Testis (tissue), 3 donors: ENCODE data around the gene SLK. TPM values are rescaled to one million over a fixed set of nuclear protein-coding genes. Genes with fewer than 3 reads are reported as not detected.

Experiments used
- DNase-seq: peaks from one replicate; pipeline ENCODE4 v3.0.0-alpha.2; 2019
- H3K27ac ChIP-seq, 2 donors: fragments of 200-600 bp; sonication (generic); one replicate each; pipeline ENCODE4 v1.5.1; 2019
- H3K27me3 ChIP-seq: fragments of 200-600 bp; sonication (generic); one replicate; pipeline ENCODE4 v1.5.1; 2019
- H3K36me3 ChIP-seq: fragments of 200-600 bp; sonication (generic); one replicate; pipeline ENCODE4 v1.5.1; 2017; ENCODE audit warnings: low read depth; ENCODE audit errors: missing control alignments
- H3K4me1 ChIP-seq: fragments of 200-600 bp; sonication (generic); one replicate; pipeline ENCODE4 v1.5.1; 2019
- H3K4me3 ChIP-seq, 2 donors: fragments of 200-600 bp; sonication (generic); one replicate each; pipeline ENCODE4 v1.5.1; 2017 to 2019
- H3K9me3 ChIP-seq: fragments of 200-600 bp; sonication (generic); one replicate; pipeline ENCODE4 v1.5.1; 2017
- CTCF ChIP-seq, 3 experiments: fragments of 450-650 bp in 2 of 3; fragments of 200-600 bp in 1 of 3; sonication (generic) in 1 of 3; IDR thresholded peaks; one replicate each; pipeline ENCODE4 v1.5.1; 2016 to 2019; ENCODE audit warnings: antibody characterized with exemption in 3 of 3, mild to moderate bottlenecking in 2 of 3, moderate library complexity in 1 of 3
- POLR2A ChIP-seq: fragments of 450-650 bp; IDR thresholded peaks from one replicate; pipeline ENCODE4 v1.6.1; 2017; ENCODE audit warnings: antibody characterized with exemption, mild to moderate bottlenecking, moderate library complexity
- WGBS, 2 donors: methylation state at CpG; one replicate each; pipeline ENCODE4 v1.1.5; 2018; 5-methylcytosine and 5-hydroxymethylcytosine counted together
- intact Hi-C: fragments of 100-400 bp; cut with DNase I; formaldehyde crosslinking; loops from one replicate; pipeline ENCODE4 v1.15.1; 2023; ENCODE audit warnings: low total_unique reads
- polyA plus RNA-seq: library from polyadenylated mRNA; stranded (reverse); fragments of 350-450 nt; fragmentation: Illumina TruSeq; extraction: RNeasy Lipid Tissue Mini Kit (QIAGEN cat#74804); gene quantifications from one replicate; pipeline ENCODE4 v1.2.3, GENCODE V29; 2014; ENCODE audit warnings: low read depth, low replicate concordance; ENCODE audit not compliant: insufficient read depth
- total RNA-seq, 2 donors: library from RNA; depleted of rRNA; stranded (reverse); fragments of >200 nt; gene quantifications; one replicate each; pipeline ENCODE4 v1.2.3, GENCODE V29; 2016

SLK gene
- total and polyA plus RNA-seq, 3 donors from 2014 or later = 10.7 to 59.4 (median 57.7) TPM

GRCh38 chr10:103982639-103983038 lies 15.7 kb downstream of the SLK start:
- 92 to 94% methylated on average over 4 of the region's 4 CpGs for WGBS, 2 donors
- Histone ChIP-seq H3K27me3 (no peaks in the 10 kb centered on the region), H3K4me3 (no peak overlapping the region), H3K36me3 (no peaks in the 10 kb centered on the region), H3K27ac (no peak overlapping the region), H3K9me3 (no peaks in the 10 kb centered on the region), H3K4me1 (no peaks in the 10 kb centered on the region)
- TF ChIP-seq POLR2A (no peak), CTCF (IDR thresholded peaks at IDR 0.05) (no peak)
- DNase-seq = peak; percentile 32
- intact Hi-C loops = no loop called here

GRCh38 chr10:103983367-103983911 lies 16.5 kb downstream of the SLK start:
- Histone ChIP-seq H3K27ac (no peak overlapping the region), H3K27me3 (no peaks in the 10 kb centered on the region), H3K9me3 (no peaks in the 10 kb centered on the region), H3K4me3 (no peak overlapping the region), H3K4me1 (no peaks in the 10 kb centered on the region), H3K36me3 (no peaks in the 10 kb centered on the region)
- WGBS, 2 donors = 34 to 44% methylated on average over 4 of the region's 4 CpGs
- no peak for DNase-seq
- no peak for TF ChIP-seq POLR2A
- no peak for TF ChIP-seq CTCF (IDR thresholded peaks at IDR 0.05)
- intact Hi-C loops = no loop called here

GRCh38 chr10:103985726-103986125 lies 18.8 kb downstream of the SLK start:
- no peaks in the 10 kb centered on the region for H3K27me3 ChIP-seq
- H3K36me3 ChIP-seq = no peaks in the 10 kb centered on the region
- intact Hi-C loops = no loop called here
- H3K4me3 ChIP-seq = no peak overlapping the region
- no peak overlapping the region for H3K27ac ChIP-seq
- H3K9me3 ChIP-seq = no peaks in the 10 kb centered on the region
- no peak for DNase-seq
- H3K4me1 ChIP-seq = peaks cover 9% of the 10 kb centered on the region
- TF ChIP-seq CTCF (IDR thresholded peaks at IDR 0.05) = no peak
- TF ChIP-seq POLR2A = no peak

- H3K27ac ChIP-seq = no peak overlapping the region
- no peaks in the 10 kb centered on the region for H3K9me3 ChIP-seq
- TF ChIP-seq CTCF (IDR thresholded peaks at IDR 0.05) (no peak), POLR2A (no peak)
- no peak overlapping the region for H3K4me3 ChIP-seq
- 75 to 86% methylated on average over 7 of the region's 7 CpGs for WGBS, 2 donors
- intact Hi-C loops = no loop called here
- DNase-seq = no peak
- H3K4me1 ChIP-seq = peaks cover 10% of the 10 kb centered on the region
- H3K27me3 ChIP-seq = no peaks in the 10 kb centered on the region
- no peaks in the 10 kb centered on the region for H3K36me3 ChIP-seq
Observed at GRCh38 chr10:103986360-103986759, 19.4 kb downstream of the SLK start.

DNA sequence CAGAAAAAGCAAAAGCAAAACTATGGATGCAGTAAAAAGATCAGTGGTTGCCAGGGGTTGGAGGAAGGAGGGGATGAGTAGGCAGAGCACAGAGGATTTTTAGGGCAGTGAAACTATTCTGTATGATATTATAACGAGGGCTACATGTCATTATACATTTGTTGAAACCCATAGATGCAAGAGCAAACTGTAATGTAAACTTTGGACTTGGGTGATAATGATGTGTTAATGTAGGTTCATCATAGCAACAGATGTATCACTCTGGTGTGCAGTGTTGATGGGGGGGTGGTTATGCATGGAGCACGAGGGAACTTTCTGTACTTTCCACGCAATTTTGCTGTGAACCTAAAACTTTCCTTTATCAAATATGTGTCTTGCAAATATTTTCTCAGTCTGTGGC lies 23.2 kb downstream of the SLK start:
- DNase-seq = no peak
- intact Hi-C loops = no loop called here
- TF ChIP-seq POLR2A = no peak
- TF ChIP-seq CTCF (IDR thresholded peaks at IDR 0.05) = no peak
- Histone ChIP-seq H3K4me3 (no peak overlapping the region), H3K27ac (no peak overlapping the region), H3K4me1 (peaks cover 10% of the 10 kb centered on the region), H3K9me3 (no peaks in the 10 kb centered on the region), H3K27me3 (no peaks in the 10 kb centered on the region), H3K36me3 (no peaks in the 10 kb centered on the region)
- 29 to 58% methylated on average over 3 of the region's 3 CpGs for WGBS, 2 donors
